ENCODE data around the gene EDIL3.
"Not testable (repeated sequence)": the region's sequence is repeated elsewhere in the genome, so short reads cannot be mapped to it uniquely, and the experiment has no call there.

The EDIL3 gene

GRCh38 chr5:84297641-84298040 is 87.0 kb downstream of the EDIL3 start:
- not testable (repeated sequence) for DNase-seq

GRCh38 chr5:84292788-84293653 is 91.7 kb downstream of the EDIL3 start:
- DNase-seq: no peak

- DNase-seq: no peak
Measured at GRCh38 chr5:84292000-84292642, 92.6 kb downstream of the EDIL3 start.

- no peak for DNase-seq
Measured at GRCh38 chr5:84290673-84291072, 94.0 kb downstream of the EDIL3 start.

- DNase-seq: no peak
Measured at GRCh38 chr5:84290161-84290560, 94.5 kb downstream of the EDIL3 start.

- DNase-seq: peak; percentile 54
Measured at GRCh38 chr5:84287951-84288350, 96.7 kb downstream of the EDIL3 start.

GRCh38 chr5:84286662-84287061 is 98.0 kb downstream of the EDIL3 start:
- DNase-seq: no peak

GRCh38 chr5:84285641-84286637 is 98.7 kb downstream of the EDIL3 start:
- no peak for DNase-seq

GRCh38 chr5:84281383-84281782 is 103.3 kb downstream of the EDIL3 start:
- DNase-seq: no peak

GRCh38 chr5:84279234-84279633 is 105.4 kb downstream of the EDIL3 start:
- no peak for DNase-seq

GRCh38 chr5:84275609-84276008 is 109.1 kb downstream of the EDIL3 start:
- DNase-seq: no peak

- peak; percentile 33 for DNase-seq
Measured at GRCh38 chr5:84274585-84275468, 109.9 kb downstream of the EDIL3 start.

- DNase-seq: no peak
Measured at GRCh38 chr5:84273517-84273883, 111.2 kb downstream of the EDIL3 start.

- DNase-seq: no peak
Measured at GRCh38 chr5:84272771-84273516, 111.7 kb downstream of the EDIL3 start.

- no peak for DNase-seq
Measured at GRCh38 chr5:84265739-84266550, 118.7 kb downstream of the EDIL3 start.

- no peak for DNase-seq
Measured at GRCh38 chr5:84265130-84265529, 119.5 kb downstream of the EDIL3 start.

GRCh38 chr5:84260939-84261338 is 123.7 kb downstream of the EDIL3 start:
- DNase-seq: no peak

GRCh38 chr5:84260140-84260539 is 124.5 kb downstream of the EDIL3 start:
- no peak for DNase-seq

- no peak for DNase-seq
Measured at GRCh38 chr5:84259283-84260045, 125.2 kb downstream of the EDIL3 start.

GRCh38 chr5:84257061-84257460 is 127.6 kb downstream of the EDIL3 start:
- no peak for DNase-seq

All from KG1 (cell line).